Neuronal stem cell (in vitro differentiated cells): Measurements from ENCODE around the gene COL6A5.

Experiments
- DNase-seq: peaks from one replicate; pipeline ENCODE4 v3.0.0-alpha.2; 2013; ENCODE audit warnings: low spot score
- H2AFZ ChIP-seq: one replicate; pipeline ENCODE4 v1.6.1; 2013; ENCODE audit warnings: mild to moderate bottlenecking, low read length, inconsistent platforms
- H2AK5ac ChIP-seq: 2 replicates; pipeline ENCODE4 v1.6.1; 2013; ENCODE audit warnings: low read depth, mild to moderate bottlenecking, inconsistent platforms, low read length, moderate library complexity, mixed read lengths
- H2BK120ac ChIP-seq: 2 replicates; pipeline ENCODE4 v1.6.1; 2013; ENCODE audit warnings: low read depth, mild to moderate bottlenecking, inconsistent platforms, low read length, moderate library complexity, mixed read lengths
- H2BK12ac ChIP-seq: one replicate; pipeline ENCODE4 v1.6.1; 2013; ENCODE audit warnings: low read length, inconsistent platforms
- H2BK15ac ChIP-seq: 2 replicates; pipeline ENCODE4 v1.6.1; 2013; ENCODE audit warnings: mild to moderate bottlenecking, low read length, inconsistent platforms, mixed read lengths
- H2BK5ac ChIP-seq: one replicate; pipeline ENCODE4 v1.6.1; 2013; ENCODE audit warnings: inconsistent platforms, mild to moderate bottlenecking, low read length, moderate library complexity
- H3K14ac ChIP-seq: one replicate; pipeline ENCODE4 v1.6.1; 2013; ENCODE audit warnings: low read length, inconsistent platforms
- H3K18ac ChIP-seq: 2 replicates; pipeline ENCODE4 v1.6.1; 2013; ENCODE audit warnings: low read length, inconsistent platforms
- H3K23ac ChIP-seq: 2 replicates; pipeline ENCODE4 v1.6.1; 2013; ENCODE audit warnings: low read depth, mild to moderate bottlenecking, mixed read lengths, low read length, inconsistent platforms; ENCODE audit not compliant: poor library complexity
- H3K27ac ChIP-seq: replicated peaks from 3 replicates; pipeline ENCODE4 v1.5.1; 2013; ENCODE audit warnings: low read length, inconsistent platforms
- H3K27me3 ChIP-seq, 3 experiments: 2 replicates each; pipeline ENCODE4 v1.6.1; 2013; ENCODE audit warnings: low read length in 3 of 3, mild to moderate bottlenecking in 2 of 3, inconsistent platforms in 1 of 3, low read depth in 1 of 3, mixed read lengths in 1 of 3, moderate library complexity in 1 of 3; ENCODE audit not compliant: control insufficient read depth in 3 of 3, insufficient read depth in 3 of 3
- H3K36me3 ChIP-seq, 2 donors: replicated peaks in 1 of 2; 2 replicates each; pipeline ENCODE4 v1.6.1; 2013; ENCODE audit warnings: low read length in 2 of 2; ENCODE audit not compliant: control insufficient read depth in 2 of 2, insufficient read depth in 2 of 2
- H3K4ac ChIP-seq: 2 replicates; pipeline ENCODE4 v1.6.1; 2013; ENCODE audit warnings: inconsistent platforms, mild to moderate bottlenecking, low read length, moderate library complexity
- H3K4me1 ChIP-seq, 2 donors: 1 replicate in 1 of 2; 2 replicates in 1 of 2; pipeline ENCODE4 v1.6.1; 2013; ENCODE audit warnings: low read length in 2 of 2, low read depth in 1 of 2; ENCODE audit not compliant: control insufficient read depth in 2 of 2, insufficient read depth in 1 of 2
- H3K4me2 ChIP-seq: one replicate; pipeline ENCODE4 v1.6.1; 2013; ENCODE audit warnings: mild to moderate bottlenecking, low read length, inconsistent platforms; ENCODE audit not compliant: insufficient read depth, poor library complexity, severe bottlenecking
- H3K4me3 ChIP-seq, 2 donors: 2 replicates each; pipeline ENCODE4 v1.5.1; 2013; ENCODE audit warnings: low read length in 2 of 2, mild to moderate bottlenecking in 2 of 2, inconsistent platforms in 1 of 2, moderate library complexity in 1 of 2
- H3K79me1 ChIP-seq: one replicate; pipeline ENCODE4 v1.6.1; 2013; ENCODE audit warnings: low read depth, mild to moderate bottlenecking, inconsistent platforms, low read length, moderate library complexity
- H3K9ac ChIP-seq: one replicate; pipeline ENCODE4 v1.6.1; 2013; ENCODE audit warnings: mild to moderate bottlenecking, low read depth, low read length, inconsistent platforms; ENCODE audit not compliant: poor library complexity
- H3K9me3 ChIP-seq, 2 donors: replicated peaks in 1 of 2; 2 replicates each; pipeline versions ENCODE3 to v1.6.1; 2013; ENCODE audit warnings: low read length in 2 of 2, mild to moderate bottlenecking in 2 of 2, inconsistent platforms in 1 of 2, low read depth in 1 of 2, mixed read lengths in 1 of 2, moderate library complexity in 1 of 2; ENCODE audit not compliant: control insufficient read depth in 2 of 2, insufficient read depth in 1 of 2
- H4K8ac ChIP-seq: one replicate; pipeline ENCODE4 v1.6.1; 2013; ENCODE audit warnings: low read depth, mild to moderate bottlenecking, inconsistent platforms, low read length, moderate library complexity
- H4K91ac ChIP-seq: one replicate; pipeline ENCODE4 v1.6.1; 2013; ENCODE audit warnings: low read length, low read depth, mild to moderate bottlenecking, inconsistent platforms; ENCODE audit not compliant: poor library complexity
- WGBS, 2 donors: extraction: QIAGEN DNeasy Blood & Tissue Kit; methylation state at CpG; one replicate each; pipeline ENCODE4 v1.1.7; 2013; ENCODE audit warnings: missing lambda C conversion rate in 2 of 2, mixed read lengths in 1 of 2; ENCODE audit not compliant: insufficient read length in 2 of 2, insufficient replicate concordance in 1 of 2; ENCODE audit errors: extremely low coverage in 2 of 2; 5-methylcytosine and 5-hydroxymethylcytosine counted together

COL6A5 gene

DNA sequence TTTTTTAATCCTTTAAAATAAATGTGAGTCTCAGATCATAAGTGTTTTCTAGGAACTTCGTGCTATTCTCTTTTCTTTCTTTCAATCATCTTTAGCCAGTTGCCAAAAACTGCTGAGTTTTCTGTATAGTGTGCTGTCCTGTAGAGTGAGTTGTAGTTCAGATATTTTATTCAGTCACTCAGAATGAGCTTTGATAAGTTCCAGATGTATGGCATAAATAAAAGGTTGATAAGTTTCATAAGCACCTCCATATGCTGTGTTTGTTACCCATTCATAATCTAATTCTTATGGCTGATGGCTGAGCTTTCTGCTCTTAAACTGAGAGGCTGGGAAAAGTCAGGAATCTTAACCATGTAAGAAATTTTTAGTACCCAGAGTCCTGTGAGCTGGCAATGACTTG lies 112.2 kb downstream of the COL6A5 start:
- Histone ChIP-seq H3K18ac (no peak overlapping the region), H3K14ac (no peak overlapping the region)

DNA sequence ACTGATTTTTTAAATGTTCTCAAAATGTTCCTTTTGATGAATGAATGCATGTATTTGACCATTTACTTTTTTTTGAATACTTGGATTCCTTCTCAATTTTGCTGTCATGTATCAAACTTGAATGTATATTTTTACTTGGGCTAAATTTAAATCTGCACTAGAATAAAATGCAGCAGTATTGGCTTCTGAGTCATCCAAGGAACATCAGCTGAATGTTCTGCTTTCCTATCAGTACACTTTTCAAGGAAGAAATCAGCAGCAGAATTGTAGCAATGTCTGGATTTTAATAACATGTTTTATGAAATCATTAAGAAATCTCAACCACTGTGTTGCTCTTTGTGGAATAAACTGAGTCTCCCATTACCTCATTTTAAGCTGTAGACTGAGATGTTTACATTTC lies 114.5 kb downstream of the COL6A5 start:
- no peak overlapping the region for H3K18ac ChIP-seq
- H3K4me2 ChIP-seq: no peak overlapping the region
- no peaks in the 10 kb centered on the region for H3K9me3 ChIP-seq
- H2BK5ac ChIP-seq: no peak overlapping the region
- H2AK5ac ChIP-seq: no peak overlapping the region
- H2AFZ ChIP-seq: no peak overlapping the region
- no peak overlapping the region for H3K23ac ChIP-seq
- H3K79me1 ChIP-seq: no peaks in the 10 kb centered on the region
- no peak overlapping the region for H3K9ac ChIP-seq
- H3K4me1 ChIP-seq: no peaks in the 10 kb centered on the region
- no peak overlapping the region for H3K14ac ChIP-seq
- H3K27ac ChIP-seq: no peak overlapping the region
- no peak overlapping the region for H3K4ac ChIP-seq
- DNase-seq: no peak
- H2BK15ac ChIP-seq: no peak overlapping the region
- no peak overlapping the region for H4K91ac ChIP-seq
- H3K36me3 ChIP-seq: no peaks in the 10 kb centered on the region
- H3K4me3 ChIP-seq: no peak overlapping the region
- no peak overlapping the region for H2BK12ac ChIP-seq
- no peak overlapping the region for H4K8ac ChIP-seq
- H2BK120ac ChIP-seq: no peak overlapping the region
- no peaks in the 10 kb centered on the region for H3K27me3 ChIP-seq

More for the DNA sequence above, 112.2 kb downstream of the COL6A5 start:
- H3K23ac ChIP-seq: no peak overlapping the region
- H3K4me3 ChIP-seq: no peak overlapping the region
- H3K4me2 ChIP-seq: no peak overlapping the region
- no peaks in the 10 kb centered on the region for H3K4me1 ChIP-seq
- no peak overlapping the region for H2AFZ ChIP-seq
- H3K79me1 ChIP-seq: no peaks in the 10 kb centered on the region
- H2AK5ac ChIP-seq: no peak overlapping the region
- no CpG with 5 or more reads among the region's 1 CpG for WGBS, 2 donors
- no peak overlapping the region for H4K8ac ChIP-seq
- no peak overlapping the region for H3K4ac ChIP-seq
- H2BK15ac ChIP-seq: no peak overlapping the region
- H2BK120ac ChIP-seq: no peak overlapping the region
- H3K36me3 ChIP-seq: no peaks in the 10 kb centered on the region
- no peak overlapping the region for H3K9ac ChIP-seq
- no peak for DNase-seq
- H2BK12ac ChIP-seq: no peak overlapping the region
- H2BK5ac ChIP-seq: no peak overlapping the region
- H3K27ac ChIP-seq: no peak overlapping the region
- no peaks in the 10 kb centered on the region for H3K9me3 ChIP-seq
- H3K27me3 ChIP-seq: no peaks in the 10 kb centered on the region
- no peak overlapping the region for H4K91ac ChIP-seq

DNA sequence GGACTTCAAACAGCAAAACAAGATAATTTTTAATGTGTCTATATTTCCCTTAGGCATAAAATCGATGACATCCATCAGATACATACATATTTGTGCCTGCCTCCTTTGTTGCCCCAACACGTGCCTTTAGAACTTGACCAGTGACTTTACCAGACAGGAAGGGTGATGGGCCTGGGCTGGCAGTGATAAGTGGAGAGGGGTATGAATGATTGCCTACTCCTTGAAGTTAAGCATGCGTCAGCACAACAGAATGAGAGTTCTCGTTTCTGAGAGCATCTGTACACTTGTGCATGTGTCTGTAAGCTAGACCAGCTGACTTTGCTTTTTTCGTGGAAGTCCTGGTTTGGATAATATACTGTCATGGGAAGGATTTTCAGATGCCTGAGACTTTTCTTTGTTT lies 116.6 kb downstream of the COL6A5 start:
- Histone ChIP-seq H3K36me3 (no peaks in the 10 kb centered on the region), H2AK5ac (no peak overlapping the region), H3K4ac (no peak overlapping the region), H3K9me3 (no peaks in the 10 kb centered on the region), H4K91ac (no peak overlapping the region), H3K9ac (no peak overlapping the region), H2BK12ac (no peak overlapping the region), H2BK15ac (no peak overlapping the region), H3K14ac (no peak overlapping the region), H2AFZ (no peak overlapping the region), H3K27ac (no peak overlapping the region), H3K18ac (no peak overlapping the region), H4K8ac (no peak overlapping the region), H3K27me3 (no peaks in the 10 kb centered on the region), H3K4me1 (no peaks in the 10 kb centered on the region), H3K23ac (no peak overlapping the region), H3K4me2 (no peak overlapping the region), H2BK120ac (no peak overlapping the region), H3K4me3 (no peak overlapping the region), H3K79me1 (no peaks in the 10 kb centered on the region), H2BK5ac (no peak overlapping the region)
- DNase-seq: no peak
- no CpG with 5 or more reads among the region's 5 CpGs for WGBS, 2 donors

DNA sequence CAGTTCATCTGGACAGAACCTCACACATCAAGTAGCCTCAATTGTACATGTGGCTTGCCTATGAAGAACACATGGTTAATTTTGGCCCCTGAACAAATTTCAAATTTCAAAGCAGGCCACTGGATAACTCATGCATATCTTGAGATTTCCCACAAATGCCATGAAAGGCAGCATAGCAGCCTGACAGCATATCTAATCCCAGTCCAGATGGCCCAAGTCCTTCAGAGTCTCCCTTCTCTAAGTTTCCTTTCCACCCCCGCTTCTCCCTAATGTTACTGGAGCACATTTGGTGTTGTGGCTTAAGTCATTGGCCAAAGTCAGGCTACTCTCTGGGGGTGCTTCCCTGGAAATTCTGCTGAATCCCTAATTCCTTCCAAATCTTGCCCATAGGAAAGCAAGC lies 117.7 kb downstream of the COL6A5 start:
- Histone ChIP-seq H2AK5ac (no peak overlapping the region), H3K4me2 (no peak overlapping the region), H3K36me3 (no peaks in the 10 kb centered on the region), H3K9ac (no peak overlapping the region), H3K27ac (no peak overlapping the region), H2BK120ac (no peak overlapping the region), H4K8ac (no peak overlapping the region), H3K4me1 (no peaks in the 10 kb centered on the region), H3K14ac (no peak overlapping the region), H3K4ac (no peak overlapping the region), H3K18ac (no peak overlapping the region), H3K23ac (no peak overlapping the region), H3K27me3 (no peaks in the 10 kb centered on the region), H3K79me1 (no peaks in the 10 kb centered on the region), H3K9me3 (no peaks in the 10 kb centered on the region), H2AFZ (no peak overlapping the region), H4K91ac (no peak overlapping the region), H2BK15ac (no peak overlapping the region), H2BK12ac (no peak overlapping the region), H3K4me3 (no peak overlapping the region), H2BK5ac (no peak overlapping the region)
- WGBS, 2 donors: no CpG with 5 or more reads among the region's 1 CpG
- no peak for DNase-seq
